Measurements from ENCODE around the gene IRF9.
A peak's percentile ranks its signal among the peaks of the same experiment; 100 is the strongest.

IRF9 gene

GRCh38 chr14:24116128-24116814, 44.8 kb upstream of the IRF9 start:
- no peak for TF ChIP-seq CTCF (IDR thresholded peaks at IDR 0.05; ENCODE audit: low read depth, low read length, missing control alignments)
- no peak for DNase-seq (ENCODE audit: low read depth)
- peak overlapping the region; percentile 75 for H3K4me3 ChIP-seq (ENCODE audit: low read depth, low read length)

- no peak overlapping the region for H3K4me3 ChIP-seq (ENCODE audit: low read depth, low read length)
- no peak for TF ChIP-seq CTCF (IDR thresholded peaks at IDR 0.05; ENCODE audit: low read depth, low read length, missing control alignments)
- DNase-seq (ENCODE audit: low read depth): no peak
These were observed 43.9 kb upstream of the IRF9 start for GRCh38 chr14:24117179-24117578.

GRCh38 chr14:24119691-24120090, 41.4 kb upstream of the IRF9 start:
- no peak overlapping the region for H3K4me3 ChIP-seq (ENCODE audit: low read depth, low read length)
- no peak for TF ChIP-seq CTCF (IDR thresholded peaks at IDR 0.05; ENCODE audit: low read depth, low read length, missing control alignments)
- DNase-seq (ENCODE audit: low read depth): no peak

DNA sequence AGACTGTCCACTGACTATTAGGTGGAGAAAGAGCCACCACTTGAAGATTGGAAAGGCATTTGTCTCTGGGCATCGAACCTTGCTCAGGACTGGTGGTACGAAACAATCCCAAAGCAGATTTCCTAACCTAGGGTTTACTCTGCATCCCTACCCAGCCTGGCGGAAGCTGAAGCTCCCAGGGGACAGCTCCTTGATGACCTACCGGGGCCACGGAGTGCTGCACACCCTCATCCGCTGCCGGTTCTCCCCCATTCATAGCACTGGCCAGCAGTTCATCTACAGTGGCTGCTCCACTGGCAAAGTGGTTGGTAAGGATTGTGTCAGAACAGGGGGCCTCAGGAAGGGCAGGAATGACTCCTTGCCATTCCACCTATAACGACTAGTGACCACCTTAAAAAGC, 39.9 kb upstream of the IRF9 start:
- no peak for DNase-seq (ENCODE audit: low read depth)
- no peak for TF ChIP-seq CTCF (IDR thresholded peaks at IDR 0.05; ENCODE audit: low read depth, low read length, missing control alignments)
- no peak overlapping the region for H3K4me3 ChIP-seq (ENCODE audit: low read depth, low read length)

- H3K4me3 ChIP-seq (ENCODE audit: low read depth, low read length): no peak overlapping the region
- DNase-seq (ENCODE audit: low read depth): no peak
- no peak for TF ChIP-seq CTCF (IDR thresholded peaks at IDR 0.05; ENCODE audit: low read depth, low read length, missing control alignments)
These were observed 38.6 kb upstream of the IRF9 start for GRCh38 chr14:24122416-24122815.

GRCh38 chr14:24122898-24123297, 38.2 kb upstream of the IRF9 start:
- DNase-seq (ENCODE audit: low read depth): no peak
- no peak overlapping the region for H3K4me3 ChIP-seq (ENCODE audit: low read depth, low read length)
- TF ChIP-seq CTCF (IDR thresholded peaks at IDR 0.05; ENCODE audit: low read depth, low read length, missing control alignments): no peak

All from GM12864 (cell line).